Measurements from ENCODE around the gene CDH12.

Gene CDH12

GRCh38 chr5:22673131-22673530 lies 180.0 kb downstream of the CDH12 start:
- H3K27ac ChIP-seq = no peak overlapping the region
- TF ChIP-seq CTCF (IDR thresholded peaks at IDR 0.05) = no peak
- no peaks in the 10 kb centered on the region for H3K27me3 ChIP-seq
- no peak overlapping the region for H3K4me3 ChIP-seq (ENCODE audit: low read depth in 1 of 2, low read length in 1 of 2)
- no peaks in the 10 kb centered on the region for H3K4me1 ChIP-seq (ENCODE audit: control insufficient read depth in 1 of 2, insufficient read depth in 1 of 2, low read depth in 1 of 2, low read length in 1 of 2)
- H3K36me3 ChIP-seq = no peaks in the 10 kb centered on the region
- H3K9me3 ChIP-seq = no peaks in the 10 kb centered on the region

GRCh38 chr5:22669345-22669744 lies 183.8 kb downstream of the CDH12 start:
- H3K27me3 ChIP-seq = no peaks in the 10 kb centered on the region
- H3K4me1 ChIP-seq (ENCODE audit: control insufficient read depth in 1 of 2, insufficient read depth in 1 of 2, low read depth in 1 of 2, low read length in 1 of 2) = no peaks in the 10 kb centered on the region
- TF ChIP-seq CTCF (IDR thresholded peaks at IDR 0.05) = no peak
- no peaks in the 10 kb centered on the region for H3K9me3 ChIP-seq
- H3K4me3 ChIP-seq (ENCODE audit: low read depth in 1 of 2, low read length in 1 of 2) = no peak overlapping the region
- no peak overlapping the region for H3K27ac ChIP-seq
- no peaks in the 10 kb centered on the region for H3K36me3 ChIP-seq

GRCh38 chr5:22665801-22666200 lies 187.3 kb downstream of the CDH12 start:
- no peak for TF ChIP-seq CTCF (IDR thresholded peaks at IDR 0.05)
- no peaks in the 10 kb centered on the region for H3K4me1 ChIP-seq (ENCODE audit: control insufficient read depth in 1 of 2, insufficient read depth in 1 of 2, low read depth in 1 of 2, low read length in 1 of 2)
- H3K36me3 ChIP-seq = no peaks in the 10 kb centered on the region
- H3K4me3 ChIP-seq (ENCODE audit: low read depth in 1 of 2, low read length in 1 of 2) = no peak overlapping the region
- H3K9me3 ChIP-seq = no peaks in the 10 kb centered on the region
- H3K27me3 ChIP-seq = no peaks in the 10 kb centered on the region
- no peak overlapping the region for H3K27ac ChIP-seq

GRCh38 chr5:22663134-22663533 lies 190.0 kb downstream of the CDH12 start:
- Histone ChIP-seq H3K27me3 (no peaks in the 10 kb centered on the region), H3K27ac (no peak overlapping the region), H3K4me1 (ENCODE audit: control insufficient read depth in 1 of 2, insufficient read depth in 1 of 2, low read depth in 1 of 2, low read length in 1 of 2) (no peaks in the 10 kb centered on the region), H3K36me3 (no peaks in the 10 kb centered on the region), H3K4me3 (ENCODE audit: low read depth in 1 of 2, low read length in 1 of 2) (no peak overlapping the region), H3K9me3 (no peaks in the 10 kb centered on the region)
- no peak for TF ChIP-seq CTCF (IDR thresholded peaks at IDR 0.05)

GRCh38 chr5:22662391-22662790 lies 190.8 kb downstream of the CDH12 start:
- no peak overlapping the region for H3K4me3 ChIP-seq (ENCODE audit: low read depth in 1 of 2, low read length in 1 of 2)
- no peaks in the 10 kb centered on the region for H3K9me3 ChIP-seq
- no peaks in the 10 kb centered on the region for H3K36me3 ChIP-seq
- no peaks in the 10 kb centered on the region for H3K27me3 ChIP-seq
- no peaks in the 10 kb centered on the region for H3K4me1 ChIP-seq (ENCODE audit: control insufficient read depth in 1 of 2, insufficient read depth in 1 of 2, low read depth in 1 of 2, low read length in 1 of 2)
- no peak for TF ChIP-seq CTCF (IDR thresholded peaks at IDR 0.05)
- no peak overlapping the region for H3K27ac ChIP-seq

GRCh38 chr5:22651355-22651754 lies 201.8 kb downstream of the CDH12 start:
- H3K9me3 ChIP-seq = no peaks in the 10 kb centered on the region
- no peak overlapping the region for H3K4me3 ChIP-seq (ENCODE audit: low read depth in 1 of 2, low read length in 1 of 2)
- no peak overlapping the region for H3K27ac ChIP-seq
- H3K4me1 ChIP-seq (ENCODE audit: control insufficient read depth in 1 of 2, insufficient read depth in 1 of 2, low read depth in 1 of 2, low read length in 1 of 2) = no peaks in the 10 kb centered on the region
- H3K27me3 ChIP-seq = no peaks in the 10 kb centered on the region
- no peaks in the 10 kb centered on the region for H3K36me3 ChIP-seq
- no peak for TF ChIP-seq CTCF (IDR thresholded peaks at IDR 0.05)

Data from neutrophil (primary cell).